GM19395 (cell line): Measurements from ENCODE around the gene INSC.
"Not testable (repeated sequence)": the region's sequence is repeated elsewhere in the genome, so short reads cannot be mapped to it uniquely, and the experiment has no call there.

Experiments used
- ATAC-seq: cut with Tn5 transposase; IDR thresholded peaks from one replicate; pipeline ENCODE4 v1.9.1; 2021; ENCODE audit warnings: mild to moderate bottlenecking, moderate library complexity; ENCODE audit not compliant: unreplicated experiment

Gene INSC

DNA sequence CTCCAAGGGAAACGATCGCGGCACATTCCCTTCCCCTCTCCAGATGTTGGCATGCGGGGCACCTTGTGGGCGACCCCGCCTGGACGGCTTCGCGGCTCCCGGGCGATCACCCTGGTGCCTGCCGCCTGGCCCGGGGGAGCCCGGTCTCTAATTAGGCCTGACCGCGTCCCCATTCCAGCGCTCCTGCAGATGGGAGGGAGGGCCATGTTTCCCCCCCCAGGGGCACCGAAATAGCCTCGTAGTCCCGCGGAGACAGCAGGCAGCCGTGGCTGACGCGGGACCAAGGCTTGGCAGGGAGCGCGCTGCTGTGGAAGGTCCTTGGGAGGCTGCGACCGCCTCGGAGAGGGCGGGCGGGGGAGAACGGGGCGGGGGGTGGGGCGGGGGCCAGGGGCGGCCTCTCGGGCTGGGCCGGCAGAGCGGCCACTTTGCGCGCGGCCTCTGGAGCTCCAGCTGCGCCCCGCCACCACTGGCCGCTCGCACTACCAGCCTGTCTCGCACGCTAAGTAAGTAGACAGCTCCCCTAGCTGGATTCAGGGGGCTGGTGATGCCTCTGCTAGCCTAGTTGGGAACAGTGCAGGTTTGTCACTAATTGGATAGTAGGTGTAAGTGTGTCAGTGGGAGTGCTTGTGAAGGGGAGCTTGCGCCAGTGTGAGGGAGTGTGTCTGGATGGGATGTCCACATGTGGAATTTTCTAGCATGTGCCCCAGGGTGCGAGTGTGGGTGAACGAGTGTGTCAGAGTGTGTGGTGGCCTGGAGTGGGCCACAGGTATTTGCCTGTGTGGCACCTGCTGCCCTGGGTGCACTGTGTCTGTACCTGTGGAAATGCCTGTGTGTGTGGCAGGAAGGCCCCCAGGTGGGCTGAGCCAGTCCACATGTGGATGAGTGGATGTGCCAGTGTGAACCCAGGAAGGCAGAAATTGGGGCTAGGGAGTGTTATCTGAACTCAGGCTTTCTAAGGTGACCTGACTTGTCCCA, at the start of gene INSC:
Gene INSC (plus strand): TSS at position 423 of the 975 bp plus-strand sequence. CDS start 34,252 bp downstream, outside the sequence.
- ATAC-seq = no peak

GRCh38 chr11:15069751-15070150, 45.0 kb upstream of the INSC start:
- ATAC-seq = not testable (repeated sequence)

DNA sequence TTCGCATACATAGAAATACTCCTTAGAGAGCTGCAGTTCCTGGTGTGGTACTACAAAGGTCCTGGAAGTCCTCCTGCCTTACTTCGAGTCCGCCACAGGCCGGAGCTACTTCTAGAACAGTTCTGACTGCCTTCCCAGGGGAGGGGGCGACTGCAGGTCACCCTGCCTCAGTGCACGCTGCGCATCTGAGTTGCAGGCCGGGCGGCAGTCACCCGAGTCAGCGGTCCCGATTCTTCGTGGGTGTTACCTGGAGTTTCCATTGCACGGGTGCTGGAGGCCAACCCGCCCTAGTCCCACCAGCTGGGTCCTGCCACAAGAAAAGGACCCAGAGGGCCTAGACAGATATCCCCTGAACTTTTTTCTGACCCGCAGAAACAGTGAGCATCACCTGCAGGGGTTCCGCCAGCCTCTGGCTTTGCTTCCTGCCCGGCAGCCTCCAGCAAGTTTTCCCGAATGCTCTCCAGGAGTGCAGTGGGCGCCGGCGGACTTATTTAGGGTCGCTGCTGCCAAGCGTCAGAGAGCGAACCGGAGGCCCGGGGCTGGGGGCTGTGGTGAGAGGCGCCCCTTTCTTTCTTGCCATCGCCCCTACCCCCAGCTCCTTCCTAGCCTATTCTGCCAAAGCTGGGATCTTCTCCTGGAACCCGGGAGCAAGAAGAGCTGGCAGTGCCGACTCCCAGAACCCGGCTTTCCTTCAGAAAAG, 43.0 kb upstream of the INSC start:
- ATAC-seq = no peak

DNA sequence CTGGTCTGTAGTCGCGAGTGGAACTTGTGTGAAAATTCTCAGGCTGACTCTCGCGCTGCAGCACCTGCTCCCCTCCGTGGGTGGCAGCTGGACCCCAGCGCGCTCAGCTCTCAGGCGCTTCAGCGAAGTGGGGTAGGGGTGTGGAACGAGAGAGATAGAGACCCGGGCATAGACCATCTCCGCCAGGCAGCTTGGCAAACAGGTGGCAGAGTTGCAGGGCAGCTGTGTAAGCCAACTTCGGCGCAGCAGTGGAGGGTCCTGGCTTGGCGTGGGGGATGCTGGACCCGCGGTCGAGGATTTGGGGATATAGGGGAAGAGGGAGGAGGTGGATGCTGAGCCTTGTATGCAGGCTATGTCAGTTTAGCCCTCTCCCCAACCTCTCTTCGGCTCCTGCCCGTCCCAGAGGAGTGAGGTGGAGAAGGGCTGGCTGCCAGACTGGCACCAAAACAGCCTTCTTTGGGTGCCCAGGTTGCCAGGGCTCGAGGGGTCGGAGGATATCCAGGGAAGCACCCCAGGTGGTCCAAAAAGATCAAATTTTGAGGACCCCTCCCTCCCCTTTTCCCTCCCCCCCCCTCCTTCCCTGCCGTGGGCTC, 42.1 kb upstream of the INSC start:
- ATAC-seq = no peak

GRCh38 chr11:15073361-15074205, 41.1 kb upstream of the INSC start, which contains the start of gene CALCB:
Gene CALCB (plus strand): TSS chr11:15073593. CDS start chr11:15074719, 1,126 bp downstream.
- no peak for ATAC-seq

DNA sequence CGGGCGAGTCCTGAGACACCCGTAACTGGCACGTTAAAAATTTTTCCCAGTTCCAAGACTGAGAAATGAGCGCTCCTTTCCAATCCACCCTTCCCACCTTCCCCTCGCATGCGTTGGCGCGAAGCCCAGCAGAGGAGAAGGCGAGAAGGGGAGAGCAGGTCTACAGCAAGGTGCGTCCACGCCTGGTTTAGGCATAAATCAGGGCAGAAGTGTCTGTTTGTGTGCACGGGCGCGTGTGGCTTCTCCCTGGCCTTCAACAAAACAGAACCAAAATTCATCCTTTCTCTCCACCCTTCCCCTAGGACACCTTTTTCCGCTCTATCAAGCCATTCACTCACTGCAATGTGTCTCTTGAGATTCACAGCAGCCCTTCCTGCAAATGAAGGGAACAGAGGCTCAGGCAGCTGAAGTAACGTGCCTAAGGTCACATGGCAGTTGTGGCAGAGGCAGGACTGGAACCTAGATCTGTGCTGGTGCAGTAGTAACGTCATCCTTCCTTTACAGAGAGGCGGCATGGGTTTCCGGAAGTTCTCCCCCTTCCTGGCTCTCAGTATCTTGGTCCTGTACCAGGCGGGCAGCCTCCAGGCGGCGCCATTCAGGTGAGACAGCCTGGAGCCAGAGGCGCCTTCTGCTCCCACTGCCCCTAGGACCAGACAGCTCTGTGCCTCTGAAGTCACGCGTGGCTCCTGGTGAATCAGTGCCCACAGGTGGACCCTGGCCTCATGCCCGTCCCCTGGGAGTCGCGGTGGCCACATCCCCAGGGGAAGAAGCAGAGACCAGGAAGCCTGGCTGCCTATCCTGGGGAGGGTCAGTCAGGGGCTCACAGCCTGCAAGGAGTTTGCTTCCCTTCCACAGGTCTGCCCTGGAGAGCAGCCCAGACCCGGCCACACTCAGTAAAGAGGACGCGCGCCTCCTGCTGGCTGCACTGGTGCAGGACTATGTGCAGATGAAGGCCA, 40.2 kb upstream of the INSC start:
- peak; percentile 93 for ATAC-seq

DNA sequence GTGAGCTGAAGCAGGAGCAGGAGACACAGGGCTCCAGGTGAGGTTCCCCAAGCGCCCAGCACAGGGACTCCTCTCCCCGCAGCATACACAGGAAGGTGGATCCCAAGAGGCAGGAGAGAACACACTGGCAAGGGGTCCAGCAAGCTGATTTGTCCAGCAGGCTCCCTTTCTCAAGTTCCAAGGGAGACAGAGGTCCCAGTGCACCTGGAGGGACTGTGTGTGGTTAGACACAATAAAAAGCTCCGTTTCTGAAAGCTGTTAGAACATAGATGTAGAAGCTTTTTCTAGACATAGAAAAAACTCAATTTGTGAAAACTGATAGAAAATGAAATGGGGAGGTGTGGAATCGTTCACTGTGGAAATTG, 39.6 kb upstream of the INSC start:
- no peak for ATAC-seq

GRCh38 chr11:15091175-15091574, 23.5 kb upstream of the INSC start:
- ATAC-seq = no peak

GRCh38 chr11:15091625-15092024, 23.1 kb upstream of the INSC start:
- ATAC-seq = no peak

- peak; percentile 82 for ATAC-seq
These were observed 21.3 kb upstream of the INSC start for GRCh38 chr11:15093432-15093831.

DNA sequence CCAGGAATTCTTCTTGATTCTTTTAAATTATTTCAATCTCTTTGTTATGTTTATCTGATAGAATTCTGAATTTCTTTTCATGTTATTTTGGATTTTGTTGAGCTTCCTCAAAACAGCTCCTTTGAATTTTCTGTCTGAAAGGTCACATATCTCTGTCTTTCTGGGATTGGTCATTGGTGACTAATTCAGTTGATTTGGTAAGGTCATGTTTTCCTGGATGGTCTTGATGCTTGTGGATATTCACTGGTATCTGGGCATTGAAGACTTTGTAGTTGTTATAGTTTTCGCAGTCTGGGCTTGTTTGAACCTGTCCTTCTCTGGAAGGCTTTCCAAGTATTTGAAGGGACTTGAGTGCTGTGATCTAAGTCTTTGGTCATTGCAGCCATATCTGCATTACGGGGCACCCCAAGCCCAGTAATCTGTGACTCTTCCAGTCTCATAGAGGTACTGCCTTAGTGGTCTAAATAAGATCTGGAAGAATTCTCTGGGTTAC, 18.9 kb upstream of the INSC start:
- ATAC-seq = no peak

DNA sequence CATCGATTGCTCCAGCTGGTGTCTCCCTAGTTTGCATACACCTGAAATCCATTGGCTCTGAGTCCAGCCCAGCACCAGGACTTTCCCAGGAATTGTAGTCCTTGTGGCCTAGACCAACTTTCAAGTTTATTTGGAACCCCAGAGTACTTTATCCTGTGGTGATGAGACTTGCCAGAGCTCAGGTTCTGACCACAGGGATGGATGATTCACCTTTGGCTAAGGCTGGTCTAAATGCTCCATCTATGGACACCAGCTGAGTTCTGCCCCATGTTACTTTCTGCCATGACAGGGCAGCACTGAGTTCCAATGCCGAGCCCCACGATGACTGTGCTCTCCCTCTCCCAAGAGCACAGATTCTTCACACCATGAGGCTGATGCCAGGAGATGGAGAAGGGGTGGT, 17.3 kb upstream of the INSC start:
- no peak for ATAC-seq

- ATAC-seq = no peak
These were observed 15.5 kb upstream of the INSC start for GRCh38 chr11:15099267-15099666.

DNA sequence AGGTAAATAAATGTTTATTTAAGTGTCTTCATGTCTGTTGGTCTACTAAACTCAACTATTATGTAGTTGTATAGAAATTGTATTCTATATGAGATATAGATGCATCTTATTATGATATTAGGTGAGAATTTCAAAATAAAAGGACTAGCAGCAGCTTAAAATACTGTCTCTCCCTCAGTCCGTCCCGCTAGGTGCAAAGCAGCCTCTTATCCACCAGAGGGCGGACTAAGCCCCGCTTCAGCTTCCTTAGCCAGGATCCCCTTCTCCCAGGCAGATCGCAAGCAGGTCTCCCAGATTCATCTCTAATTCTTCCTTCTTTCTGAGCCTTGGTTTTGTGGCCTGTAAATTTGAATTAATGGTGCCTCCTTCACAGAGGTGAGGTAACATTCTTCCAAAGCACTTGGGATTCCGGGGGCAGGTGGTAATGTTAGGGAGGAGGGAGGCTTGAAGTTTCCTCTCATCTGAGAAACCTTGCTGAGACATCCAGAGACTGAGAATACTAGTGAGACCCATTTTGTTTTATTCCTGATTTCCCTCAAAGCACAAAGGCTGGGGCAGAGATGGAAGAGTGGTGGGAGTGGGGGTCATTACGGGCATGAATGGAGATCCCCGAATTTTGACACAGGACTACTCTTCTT, 13.5 kb upstream of the INSC start:
- ATAC-seq = peak; percentile 90

DNA sequence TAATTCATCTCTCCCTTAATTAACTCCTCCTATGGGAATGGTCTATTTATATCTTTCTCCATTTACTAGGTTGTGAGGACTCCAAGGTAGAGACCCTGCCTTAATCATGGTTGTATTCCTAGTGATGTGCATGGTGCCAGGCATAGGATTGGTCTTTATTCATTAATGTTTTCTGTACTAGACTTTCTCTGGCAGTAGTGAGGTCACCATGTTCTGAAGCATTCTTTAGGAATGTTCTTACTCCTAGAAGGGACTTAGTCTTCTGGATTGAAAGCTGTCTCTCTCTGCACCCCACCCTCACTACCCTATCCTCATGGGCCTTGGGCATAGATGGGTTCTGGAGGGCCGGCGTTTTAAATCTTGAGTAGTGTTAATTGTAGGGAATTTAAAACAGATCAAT, 10.6 kb upstream of the INSC start:
- ATAC-seq = no peak

- no peak for ATAC-seq
These were observed 8.3 kb upstream of the INSC start for GRCh38 chr11:15106201-15106965.

DNA sequence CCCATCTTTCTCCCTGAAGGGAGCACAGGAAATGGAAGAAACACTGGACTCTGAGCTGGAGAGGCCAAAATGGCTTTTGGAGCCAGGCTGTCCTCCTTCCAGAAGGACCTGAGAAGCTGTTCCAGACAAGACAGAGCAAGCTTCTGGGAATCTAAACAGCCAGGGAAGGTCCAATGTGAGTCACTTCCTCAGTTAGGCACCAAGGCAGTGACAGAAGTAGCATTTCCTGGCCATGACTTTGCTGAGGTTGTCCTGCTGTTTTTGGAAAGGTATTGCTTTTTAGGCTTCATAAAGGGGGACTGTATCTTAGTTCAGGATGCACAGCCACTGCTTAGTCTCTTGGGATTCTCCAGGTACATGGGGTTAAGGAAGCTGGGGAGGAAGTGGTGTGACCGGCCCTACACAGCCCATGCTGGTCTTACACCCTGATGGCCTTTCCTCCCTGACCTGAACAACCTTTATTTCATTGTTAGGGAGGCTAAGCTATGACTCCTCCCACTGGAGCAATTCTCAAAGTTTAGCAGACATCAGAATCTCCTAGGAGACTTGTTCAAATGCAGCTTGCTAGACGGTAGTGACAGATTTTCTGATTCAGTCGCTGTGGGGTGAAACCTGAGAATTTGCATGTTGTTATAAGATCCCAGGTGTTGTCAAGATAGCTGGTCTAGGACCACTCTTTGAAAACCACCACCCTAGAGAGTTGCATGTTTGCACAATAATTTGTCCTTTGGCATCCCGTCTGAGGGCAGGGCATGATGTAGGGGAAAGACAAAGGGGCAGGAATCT, 6.8 kb upstream of the INSC start:
- ATAC-seq = peak; percentile 77
